GM12891 (cell line): Measurements from ENCODE around the gene SPACA7.
A peak's percentile ranks its signal among the peaks of the same experiment; 100 is the strongest.
"Not testable (repeated sequence)": the region's sequence is repeated elsewhere in the genome, so short reads cannot be mapped to it uniquely, and the experiment has no call there.

ENCODE experiments used
- DNase-seq: peaks from one replicate; pipeline ENCODE4 v3.0.0; 2011; ENCODE audit warnings: low spot score; ENCODE audit not compliant: insufficient read length
- FAIRE-seq: peaks from 2 replicates; lab custom pipeline; 2011; peaks lifted over from hg19 to GRCh38; lab: Jason Lieb, UNC
- PAX5 ChIP-seq: IDR thresholded peaks from 2 replicates; pipeline ENCODE4 v1.6.1; 2011; ENCODE audit warnings: low read length, moderate library complexity, mild to moderate bottlenecking; ENCODE audit not compliant: insufficient read depth, severe bottlenecking
- POLR2A ChIP-seq: IDR thresholded peaks from 2 replicates; pipeline ENCODE4 v1.6.1; 2011; ENCODE audit warnings: low read depth, low read length, control low read depth
- POLR2AphosphoS5 ChIP-seq: IDR thresholded peaks from 2 replicates; pipeline ENCODE4 v1.6.1; 2011; ENCODE audit warnings: low read depth, low read length, control low read depth
- POU2F2 ChIP-seq: IDR thresholded peaks from 2 replicates; pipeline ENCODE4 v1.6.1; 2011; ENCODE audit warnings: low read depth, mild to moderate bottlenecking, control low read depth, low read length, moderate library complexity
- SPI1 ChIP-seq: IDR thresholded peaks from 2 replicates; pipeline ENCODE4 v1.6.1; 2011; ENCODE audit warnings: low read depth, low read length, control low read depth
- TAF1 ChIP-seq: IDR thresholded peaks from 2 replicates; pipeline ENCODE4 v1.6.1; 2011; ENCODE audit warnings: low read depth, low read length, control low read depth

SPACA7 gene

DNA sequence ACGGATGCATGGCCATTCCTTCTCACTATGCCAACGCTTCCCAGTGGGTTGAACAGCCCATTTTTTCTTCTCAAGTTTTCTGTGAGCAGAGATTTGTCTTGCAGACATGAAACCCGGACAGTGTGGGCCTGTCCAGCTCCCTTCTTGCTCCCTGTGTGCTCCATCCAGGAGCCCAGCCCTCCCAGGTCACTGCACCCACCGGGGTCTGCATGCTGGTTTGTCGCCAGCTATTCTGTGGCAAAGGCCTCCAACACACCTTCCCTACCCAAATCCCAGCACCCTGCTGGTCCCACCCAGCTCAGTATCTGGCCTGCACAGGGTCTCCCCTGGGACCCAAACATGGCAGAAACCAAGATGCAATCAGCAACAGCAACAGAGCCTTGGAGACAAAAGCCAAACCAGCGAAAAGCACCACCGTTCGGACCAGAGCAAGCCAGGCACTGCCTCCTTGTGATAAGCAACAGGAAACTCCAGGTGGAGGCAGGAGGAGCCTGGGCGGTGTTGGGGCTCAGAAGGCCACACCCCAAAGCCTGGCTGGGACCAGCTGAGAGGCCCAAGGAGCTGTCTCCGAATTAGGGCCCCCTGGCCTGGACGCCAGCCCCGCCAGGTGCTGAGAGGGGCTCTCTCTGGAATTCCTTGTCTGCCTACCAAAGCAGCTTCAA, 12.2 kb upstream of the SPACA7 start:
- TF ChIP-seq POLR2A (no peak), PAX5 (no peak), SPI1 (no peak), POU2F2 (no peak), TAF1 (no peak), POLR2AphosphoS5 (no peak)
- FAIRE-seq (no peak), DNase-seq (no peak)

- TF ChIP-seq POLR2AphosphoS5 (no peak), POU2F2 (no peak), SPI1 (no peak), PAX5 (no peak), TAF1 (no peak), POLR2A (no peak)
- FAIRE-seq (no peak), DNase-seq (no peak)
Measured at GRCh38 chr13:112366907-112367646, 9.1 kb upstream of the SPACA7 start.

DNA sequence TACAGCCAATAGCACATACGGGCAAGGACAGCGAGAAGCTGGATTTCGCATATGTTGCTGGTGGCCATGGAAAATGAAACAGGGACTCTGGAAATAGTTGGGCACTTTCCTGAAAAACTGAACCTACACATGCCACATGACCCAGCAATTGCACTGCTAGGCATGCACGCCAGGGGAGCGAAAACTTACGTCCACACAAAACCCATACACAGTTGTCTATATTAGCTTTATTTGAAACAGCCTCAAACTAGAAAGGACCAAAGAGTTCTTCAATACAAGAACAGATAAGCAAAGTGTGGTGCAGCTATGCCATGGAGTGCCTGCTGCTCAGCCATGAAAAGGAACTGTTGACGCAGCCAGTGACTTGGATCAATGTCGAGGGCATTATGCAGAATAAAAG, 7.3 kb upstream of the SPACA7 start:
- no peak for FAIRE-seq
- no peak for DNase-seq
- no peak for TF ChIP-seq SPI1
- no peak for TF ChIP-seq PAX5
- TF ChIP-seq POLR2A, result no peak
- no peak for TF ChIP-seq TAF1
- TF ChIP-seq POLR2AphosphoS5, result no peak
- TF ChIP-seq POU2F2, result no peak

GRCh38 chr13:112370311-112370710, 5.8 kb upstream of the SPACA7 start:
- FAIRE-seq (no peak), DNase-seq (no peak)
- TF ChIP-seq PAX5 (no peak), SPI1 (no peak), POLR2A (no peak), POU2F2 (no peak), POLR2AphosphoS5 (no peak), TAF1 (no peak)

DNA sequence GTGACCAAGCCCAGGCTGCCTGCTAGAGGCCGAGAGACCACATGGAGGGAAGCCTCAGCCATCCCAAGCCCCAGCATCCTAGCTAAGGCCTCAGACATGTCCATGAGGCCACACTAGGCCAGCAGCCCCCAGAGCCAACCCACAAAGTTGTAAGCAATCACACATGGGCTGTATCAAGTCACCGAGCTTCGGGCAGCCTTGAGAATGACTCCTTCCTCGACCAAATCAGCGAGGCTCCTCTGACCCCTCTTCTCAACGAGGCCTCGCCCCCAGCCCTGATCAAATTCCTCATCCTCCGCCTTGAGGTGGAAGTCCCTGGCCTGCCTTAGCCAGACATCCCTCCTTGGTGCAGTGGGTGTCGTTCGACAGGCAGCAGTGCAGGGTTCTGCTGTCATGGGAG, 1.9 kb upstream of the SPACA7 start:
- DNase-seq (no peak), FAIRE-seq (no peak)
- TF ChIP-seq POLR2A, result no peak
- no peak for TF ChIP-seq TAF1
- TF ChIP-seq POLR2AphosphoS5, result no peak
- TF ChIP-seq POU2F2, result no peak
- no peak for TF ChIP-seq SPI1
- no peak for TF ChIP-seq PAX5

- no peak for FAIRE-seq
- TF ChIP-seq PAX5 (no peak), POU2F2 (no peak), POLR2A (no peak), POLR2AphosphoS5 (no peak), SPI1 (no peak), TAF1 (no peak)
Measured at GRCh38 chr13:112391746-112392145, 15.6 kb downstream of the SPACA7 start.

DNA sequence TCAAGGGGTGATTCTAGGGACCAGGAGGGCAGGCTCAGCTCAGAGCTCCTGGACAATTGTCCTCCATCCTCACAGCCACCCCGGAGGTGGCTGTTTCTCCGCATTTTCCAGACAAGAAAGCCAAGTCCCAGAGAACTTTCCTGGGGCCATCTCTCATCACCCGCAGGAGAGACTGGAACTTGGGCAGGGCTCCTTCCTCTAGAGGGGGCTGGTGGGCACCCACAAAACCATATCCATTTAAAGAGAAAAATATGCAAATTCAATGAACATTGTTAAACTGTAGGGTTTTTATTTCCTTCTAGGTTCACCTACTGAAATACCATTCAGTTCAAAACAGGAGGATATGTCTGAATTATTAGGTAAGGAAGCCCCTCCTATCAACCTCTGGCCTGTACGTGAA, 16.6 kb downstream of the SPACA7 start:
- FAIRE-seq (no peak), DNase-seq (no peak)
- TF ChIP-seq SPI1, result no peak
- no peak for TF ChIP-seq POLR2A
- TF ChIP-seq POU2F2, result no peak
- no peak for TF ChIP-seq PAX5
- no peak for TF ChIP-seq TAF1

More at GRCh38 chr13:112391746-112392145, 15.6 kb downstream of the SPACA7 start:
- no peak for DNase-seq

DNA sequence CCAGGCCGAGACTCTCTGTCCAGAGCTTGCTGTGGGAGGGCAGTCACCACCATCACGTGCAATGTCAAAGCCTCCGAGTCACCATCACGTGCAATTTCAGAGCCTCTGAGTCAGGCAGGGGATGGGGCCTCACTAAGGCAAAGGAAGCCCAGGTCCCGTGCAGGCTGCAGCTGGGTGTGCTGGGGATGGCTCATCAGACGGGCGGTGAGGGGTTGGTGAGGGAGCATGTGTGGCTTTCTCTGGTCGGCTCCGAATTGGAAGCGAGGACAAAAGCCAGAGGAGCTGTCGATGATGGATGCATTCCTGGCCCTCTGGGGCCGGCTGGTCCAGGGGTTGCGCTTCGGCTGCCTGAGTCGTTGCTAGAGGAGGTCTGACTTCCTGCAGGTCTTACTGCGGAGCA, 18.9 kb downstream of the SPACA7 start:
- not testable (repeated sequence) for FAIRE-seq, DNase-seq

- FAIRE-seq, DNase-seq: not testable (repeated sequence)
Measured at GRCh38 chr13:112395941-112396340, 19.8 kb downstream of the SPACA7 start.

DNA sequence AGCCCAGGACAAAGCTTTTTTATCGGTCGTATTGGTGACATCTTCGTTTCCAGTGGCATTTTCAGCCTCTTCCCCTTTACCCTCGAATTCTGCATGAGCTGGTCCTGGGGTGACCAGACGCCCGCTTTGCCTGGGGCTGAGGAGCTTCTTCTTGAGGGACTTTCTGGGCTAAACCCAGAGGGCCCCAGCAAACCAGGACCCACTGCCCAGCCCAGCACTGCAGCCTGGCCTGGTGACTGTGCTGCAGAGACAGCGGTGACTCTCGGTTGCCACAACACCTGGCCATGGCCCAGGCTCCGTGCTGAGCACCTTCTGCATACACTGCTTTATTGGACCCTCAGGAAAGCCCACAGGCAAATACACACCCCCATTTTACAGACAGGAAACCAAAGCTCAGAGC, 21.0 kb downstream of the SPACA7 start:
- FAIRE-seq (no peak), DNase-seq (no peak)
- no peak for TF ChIP-seq SPI1
- TF ChIP-seq PAX5, result no peak
- TF ChIP-seq POLR2AphosphoS5, result no peak

- FAIRE-seq, result peak; percentile 97
- DNase-seq, result not testable (repeated sequence)
Measured at GRCh38 chr13:112398347-112398746, 22.2 kb downstream of the SPACA7 start.

DNA sequence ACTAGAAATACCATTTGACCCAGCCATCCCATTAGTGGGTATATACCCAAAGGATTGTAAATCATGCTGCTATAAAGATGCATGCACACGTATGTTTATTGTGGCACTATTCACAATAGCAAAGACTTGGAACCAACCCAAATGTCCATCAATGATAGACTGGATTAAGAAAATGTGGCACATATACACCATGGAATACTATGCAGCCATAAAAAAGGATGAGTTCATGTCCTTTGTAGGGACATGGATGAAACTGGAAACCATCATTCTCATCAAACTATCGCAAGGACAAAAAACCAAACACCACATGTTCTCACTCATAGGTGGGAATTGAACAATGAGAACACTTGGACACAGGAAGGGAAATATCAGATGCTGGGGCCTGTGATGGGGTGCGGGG, 33.7 kb downstream of the SPACA7 start:
- not testable (repeated sequence) for FAIRE-seq, DNase-seq
